GM12878 (cell line): ENCODE results near the gene MSANTD4. TPM values are rescaled to one million over a fixed set of nuclear protein-coding genes. Genes with fewer than 3 reads are reported as not detected.

Experiments
- ATAC-seq: fragments of 200-7000 bp; cut with Tn5 transposase; 3 replicates; pipeline ENCODE4 v1.9.1; 2020; ENCODE audit warnings: mild to moderate bottlenecking, moderate library complexity
- BruUV-seq: library from RNA; stranded (reverse); fragments of 400-500 nt; replicated peaks from 2 replicates; lab custom pipeline; 2021; lab: Mats Ljungman, UMichigan
- CTCF ChIA-PET: fragments of 300-600 bp; sonication (Branson Sonifier 250); formaldehyde crosslinking; extraction: SDS; loops from one replicate; lab custom pipeline; 2021; ENCODE audit warnings: inconsistent platforms; lab: Yijun Ruan, JAX
- POLR2A ChIA-PET: fragments of 350-600 bp; formaldehyde crosslinking; extraction: SDS; loops from one replicate; lab custom pipeline; 2021; ENCODE audit warnings: inconsistent platforms; lab: Charles Lee
- RAD21 ChIA-PET: fragments of 300-600 bp; sonication (Branson Sonifier 250); formaldehyde crosslinking; loops from one replicate; lab custom pipeline; 2023; ENCODE audit warnings: antibody characterized with exemption; ENCODE audit not compliant: unreplicated experiment; lab: Charles Lee
- SMC1A ChIA-PET: fragments of 300-600 bp; sonication (Branson Sonifier 250); formaldehyde crosslinking; loops from one replicate; lab custom pipeline; 2023; ENCODE audit not compliant: unreplicated experiment, uncharacterized antibody; lab: Charles Lee
- DNase-seq: peaks from one replicate; pipeline ENCODE4 v3.0.0-alpha.2; 2011; ENCODE audit warnings: low read depth, low spot score
- FAIRE-seq: peaks from 3 replicates; lab custom pipeline; 2011; peaks lifted over from hg19 to GRCh38; lab: Jason Lieb, UNC
- H2AFZ ChIP-seq: 2 replicates; pipeline ENCODE4 v1.6.0; 2011; ENCODE audit warnings: low read depth, low read length, control low read depth; ENCODE audit not compliant: control insufficient read depth
- H3K27ac ChIP-seq: 2 replicates; pipeline ENCODE4 v1.5.1; 2011; ENCODE audit warnings: control low read depth; ENCODE audit not compliant: control insufficient read depth, insufficient read depth
- H3K27me3 ChIP-seq, 2 experiments: replicated peaks in 1 of 2; 2 replicates each; pipeline versions ENCODE4 v1.6.0 to v1.6.1; 2011; ENCODE audit warnings: low read length in 1 of 2; ENCODE audit not compliant: control insufficient read depth in 2 of 2, insufficient read depth in 2 of 2
- H3K36me3 ChIP-seq, 2 experiments: 2 replicates each; pipeline ENCODE4 v1.5.1; 2011; ENCODE audit warnings: low read length in 1 of 2; ENCODE audit not compliant: control insufficient read depth in 2 of 2, insufficient read depth in 2 of 2
- H3K4me1 ChIP-seq: 2 replicates; pipeline ENCODE4 v1.6.1; 2011; ENCODE audit warnings: mild to moderate bottlenecking, low read length, moderate library complexity, mixed read lengths; ENCODE audit not compliant: control insufficient read depth, insufficient read depth
- H3K4me2 ChIP-seq: 2 replicates; pipeline ENCODE4 v1.6.0; 2011; ENCODE audit warnings: control low read depth; ENCODE audit not compliant: control insufficient read depth, insufficient read depth
- H3K4me3 ChIP-seq: fragments of 200-600 bp; sonication (generic); 2 replicates; pipeline ENCODE4 v1.5.1; 2016
- H3K79me2 ChIP-seq: 2 replicates; pipeline ENCODE4 v1.6.0; 2011; ENCODE audit warnings: low read length; ENCODE audit not compliant: control insufficient read depth, insufficient read depth
- H3K9ac ChIP-seq: 2 replicates; pipeline ENCODE4 v1.8.0; 2011; ENCODE audit warnings: low read length, control low read depth, mixed read lengths; ENCODE audit not compliant: control insufficient read depth, insufficient read depth
- H3K9me3 ChIP-seq: replicated peaks from 3 replicates; pipeline ENCODE4 v1.5.1; 2011; ENCODE audit warnings: mild to moderate bottlenecking, low read length; ENCODE audit not compliant: control insufficient read depth, insufficient read depth
- H4K20me1 ChIP-seq: 2 replicates; pipeline ENCODE4 v1.6.0; 2011; ENCODE audit not compliant: control insufficient read depth, insufficient read depth
- BCL11A ChIP-seq: IDR thresholded peaks from 2 replicates; pipeline ENCODE4 v1.6.1; 2011; ENCODE audit warnings: low read depth, low read length
- BHLHE40 ChIP-seq, 2 experiments: fragments of 450-650 bp in 1 of 2; IDR thresholded peaks; 2 replicates each; pipeline ENCODE4 v1.6.1; 2011 to 2017; ENCODE audit warnings: low read depth in 2 of 2, borderline replicate concordance in 1 of 2, improper control_type of control experiment in 1 of 2, low read length in 1 of 2, mild to moderate bottlenecking in 1 of 2
- BRCA1 ChIP-seq: IDR thresholded peaks from 2 replicates; pipeline ENCODE4 v1.6.1; 2011; ENCODE audit warnings: low read depth, low read length, improper control_type of control experiment
- CREM ChIP-seq: IDR thresholded peaks from 2 replicates; pipeline ENCODE4 v1.6.1; 2014; ENCODE audit warnings: antibody characterized with exemption, low read depth
- EED ChIP-seq: sonication (generic); IDR thresholded peaks from 2 replicates; pipeline ENCODE4 v1.6.1; 2016; ENCODE audit warnings: antibody characterized with exemption, low read depth
- EGR1 ChIP-seq, 2 experiments: IDR thresholded peaks; 1 replicate in 1 of 2; 2 replicates in 1 of 2; pipeline ENCODE4 v1.6.1; 2011 to 2012; ENCODE audit warnings: low read depth in 2 of 2, low read length in 2 of 2, borderline replicate concordance in 1 of 2, mild to moderate bottlenecking in 1 of 2, moderate library complexity in 1 of 2
- GATAD2B ChIP-seq: fragments of 450-650 bp; conservative IDR thresholded peaks from 2 replicates; pipeline ENCODE4 v1.6.1; 2017; ENCODE audit warnings: low read depth, mild to moderate bottlenecking, moderate library complexity
- HDAC6 ChIP-seq: fragments of 200-600 bp; sonication (generic); IDR thresholded peaks from one replicate; pipeline ENCODE4 v1.8.0; 2017; ENCODE audit warnings: antibody characterized with exemption; ENCODE audit not compliant: unreplicated experiment
- HDGF ChIP-seq: fragments of 450-650 bp; IDR thresholded peaks from 2 replicates; pipeline ENCODE4 v1.6.1; 2016; ENCODE audit warnings: antibody characterized with exemption
- SP1 ChIP-seq: IDR thresholded peaks from one replicate; pipeline ENCODE4 v1.6.1; 2011; ENCODE audit warnings: low read depth, low read length
- TBL1XR1 ChIP-seq: IDR thresholded peaks from 2 replicates; pipeline ENCODE4 v1.6.1; 2012; ENCODE audit warnings: low read depth, low read length, improper control_type of control experiment
- ZNF207 ChIP-seq: fragments of 450-650 bp; IDR thresholded peaks from 2 replicates; pipeline ENCODE4 v1.6.1; 2014; ENCODE audit warnings: antibody characterized with exemption, mild to moderate bottlenecking, borderline replicate concordance
- WGBS: methylation state at CpG from one replicate; pipeline ENCODE4 v1.1.6; 2016; ENCODE audit warnings: low lambda C conversion rate; ENCODE audit not compliant: insufficient replicate concordance, insufficient coverage; ENCODE audit errors: missing lambda C conversion rate; 5-methylcytosine and 5-hydroxymethylcytosine counted together
- in situ Hi-C: fragments of 300-500 bp; cut with MboI; formaldehyde crosslinking; loops from 9 replicates; pipeline ENCODE4 v1.14.3; 2018; ENCODE audit warnings: mixed read lengths
- intact Hi-C: fragments of 100-400 bp; cut with micrococcal nuclease; formaldehyde crosslinking; loops from one replicate; pipeline ENCODE4 v1.14.2; 2022; ENCODE audit not compliant: unreplicated experiment
- polyA plus RNA-seq, 11 experiments: library from polyadenylated mRNA; depleted of rRNA in 4 of 11; unstranded in 6 of 11; stranded (reverse) in 5 of 11; fragments of >200 nt; fragmentation: Nextera tagmentation in 4 of 11; fragmentation: Illumina TruSeq in 1 of 11; extraction: Ambion mirVana in 4 of 11; extraction: Trizol in 1 of 11; gene quantifications; 1 replicate in 1 of 11; 2 replicates in 10 of 11; pipeline versions ENCODE4 v1.2.1 to v1.2.3, GENCODE V29; 2011 to 2016; ENCODE audit warnings: inconsistent platforms in 2 of 11, missing spikeins in 2 of 11, low read depth in 1 of 11
- total RNA-seq, 4 experiments: library from RNA; depleted of rRNA in 3 of 4; stranded (reverse); fragments of >200 nt in 3 of 4; fragmentation: Illumina TruSeq in 1 of 4; extraction: Trizol in 1 of 4; gene quantifications; 2 replicates each; pipeline versions ENCODE4 v1.2.1 to v1.2.3, GENCODE V29; 2013 to 2021
- TF ChIP-seq, protein P1 (sequence below): IDR thresholded peaks from 2 replicates; pipeline ENCODE4 v1.6.1; 2012; ENCODE audit warnings: mild to moderate bottlenecking, low read depth, low read length
- TF ChIP-seq, protein P2 (sequence below): IDR thresholded peaks from 2 replicates; pipeline ENCODE4 v1.6.1; 2012; ENCODE audit warnings: low read depth, low read length, improper control_type of control experiment
- TF ChIP-seq, protein P3 (sequence below): IDR thresholded peaks from 2 replicates; pipeline ENCODE4 v1.6.1; 2011; ENCODE audit warnings: borderline replicate concordance, low read depth, mild to moderate bottlenecking, moderate library complexity, mixed read lengths, low read length; ENCODE audit not compliant: insufficient read depth; ENCODE audit errors: extremely low read length
- TF ChIP-seq, protein P4 (sequence below): IDR thresholded peaks from 2 replicates; pipeline ENCODE4 v1.6.1; 2012; ENCODE audit warnings: improper control_type of control experiment, low read depth, low read length; ENCODE audit not compliant: insufficient replicate concordance

The MSANTD4 gene
- total and polyA plus RNA-seq, 10 of the 15 experiments (the other 5 are each of a cell fraction or from before 2014, with no cell fraction given), result 8.7 to 23.9 (median 16.0) TPM

DNA sequence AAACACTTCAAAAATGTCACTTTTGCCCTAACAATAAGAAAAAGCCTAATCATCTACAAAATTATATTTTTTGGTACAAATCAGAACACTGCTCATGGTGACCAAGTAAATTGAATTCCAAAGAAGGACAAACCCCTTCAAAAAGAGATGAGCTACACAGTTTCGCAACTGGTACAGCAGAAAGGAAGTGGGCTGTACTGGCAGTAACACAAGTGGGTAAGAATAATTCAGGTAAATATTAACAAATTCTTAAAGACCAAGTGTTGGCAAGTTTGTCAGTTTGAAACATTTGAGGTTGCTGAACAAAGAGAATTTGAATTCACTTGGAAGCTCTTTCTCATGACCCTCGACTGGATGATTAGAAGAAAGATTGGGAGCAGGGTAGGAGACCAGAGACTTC lies 35.5 kb downstream of the MSANTD4 start:
- Histone ChIP-seq H3K79me2 (no peaks in the 10 kb centered on the region), H3K4me2 (no peak overlapping the region), H3K4me1 (no peaks in the 10 kb centered on the region), H3K9me3 (no peaks in the 10 kb centered on the region), H3K4me3 (no peak overlapping the region), H3K36me3 (no peaks in the 10 kb centered on the region), H2AFZ (no peak overlapping the region), H3K27ac (no peak overlapping the region), H3K27me3 (no peaks in the 10 kb centered on the region), H3K9ac (no peak overlapping the region), H4K20me1 (no peaks in the 10 kb centered on the region)
- CTCF ChIA-PET, result interaction anchor here (0.9 kb wide), 1 partner anchor 9 kb away, joined by 4 read pairs; no protein-coding TSS in a partner anchor
- BruUV-seq, result no TSS peak
- DNase-seq (no peak), ATAC-seq (peak; percentile 33; the same call in 1 of the 3 replicates), FAIRE-seq (no peak)
- RAD21 ChIA-PET, result no interaction called here
- SMC1A ChIA-PET, result no interaction called here
- in situ Hi-C loops (no loop called here), intact Hi-C loops (no loop called here)
- POLR2A ChIA-PET, result no interaction called here
- 50% methylated on average over 2 of the region's 2 CpGs for WGBS
- TF ChIP-seq, protein P1, sequence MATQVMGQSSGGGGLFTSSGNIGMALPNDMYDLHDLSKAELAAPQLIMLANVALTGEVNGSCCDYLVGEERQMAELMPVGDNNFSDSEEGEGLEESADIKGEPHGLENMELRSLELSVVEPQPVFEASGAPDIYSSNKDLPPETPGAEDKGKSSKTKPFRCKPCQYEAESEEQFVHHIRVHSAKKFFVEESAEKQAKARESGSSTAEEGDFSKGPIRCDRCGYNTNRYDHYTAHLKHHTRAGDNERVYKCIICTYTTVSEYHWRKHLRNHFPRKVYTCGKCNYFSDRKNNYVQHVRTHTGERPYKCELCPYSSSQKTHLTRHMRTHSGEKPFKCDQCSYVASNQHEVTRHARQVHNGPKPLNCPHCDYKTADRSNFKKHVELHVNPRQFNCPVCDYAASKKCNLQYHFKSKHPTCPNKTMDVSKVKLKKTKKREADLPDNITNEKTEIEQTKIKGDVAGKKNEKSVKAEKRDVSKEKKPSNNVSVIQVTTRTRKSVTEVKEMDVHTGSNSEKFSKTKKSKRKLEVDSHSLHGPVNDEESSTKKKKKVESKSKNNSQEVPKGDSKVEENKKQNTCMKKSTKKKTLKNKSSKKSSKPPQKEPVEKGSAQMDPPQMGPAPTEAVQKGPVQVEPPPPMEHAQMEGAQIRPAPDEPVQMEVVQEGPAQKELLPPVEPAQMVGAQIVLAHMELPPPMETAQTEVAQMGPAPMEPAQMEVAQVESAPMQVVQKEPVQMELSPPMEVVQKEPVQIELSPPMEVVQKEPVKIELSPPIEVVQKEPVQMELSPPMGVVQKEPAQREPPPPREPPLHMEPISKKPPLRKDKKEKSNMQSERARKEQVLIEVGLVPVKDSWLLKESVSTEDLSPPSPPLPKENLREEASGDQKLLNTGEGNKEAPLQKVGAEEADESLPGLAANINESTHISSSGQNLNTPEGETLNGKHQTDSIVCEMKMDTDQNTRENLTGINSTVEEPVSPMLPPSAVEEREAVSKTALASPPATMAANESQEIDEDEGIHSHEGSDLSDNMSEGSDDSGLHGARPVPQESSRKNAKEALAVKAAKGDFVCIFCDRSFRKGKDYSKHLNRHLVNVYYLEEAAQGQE, result no peak
- TF ChIP-seq GATAD2B, result no peak
- TF ChIP-seq EGR1 (IDR thresholded peaks at IDR 0.05; ENCODE audit: borderline replicate concordance in 1 of 2, low read depth in 2 of 2, low read length in 2 of 2), result no peak
- TF ChIP-seq BCL11A, result no peak
- no peak for TF ChIP-seq TBL1XR1
- TF ChIP-seq HDAC6, result no peak
- no peak for TF ChIP-seq EED
- TF ChIP-seq HDGF, result no peak
- TF ChIP-seq CREM, result no peak
- TF ChIP-seq, protein P2, sequence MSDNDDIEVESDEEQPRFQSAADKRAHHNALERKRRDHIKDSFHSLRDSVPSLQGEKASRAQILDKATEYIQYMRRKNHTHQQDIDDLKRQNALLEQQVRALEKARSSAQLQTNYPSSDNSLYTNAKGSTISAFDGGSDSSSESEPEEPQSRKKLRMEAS, result no peak
- no peak for TF ChIP-seq SP1
- TF ChIP-seq, protein P3, sequence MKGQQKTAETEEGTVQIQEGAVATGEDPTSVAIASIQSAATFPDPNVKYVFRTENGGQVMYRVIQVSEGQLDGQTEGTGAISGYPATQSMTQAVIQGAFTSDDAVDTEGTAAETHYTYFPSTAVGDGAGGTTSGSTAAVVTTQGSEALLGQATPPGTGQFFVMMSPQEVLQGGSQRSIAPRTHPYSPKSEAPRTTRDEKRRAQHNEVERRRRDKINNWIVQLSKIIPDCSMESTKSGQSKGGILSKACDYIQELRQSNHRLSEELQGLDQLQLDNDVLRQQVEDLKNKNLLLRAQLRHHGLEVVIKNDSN, result no peak
- TF ChIP-seq, protein P4, sequence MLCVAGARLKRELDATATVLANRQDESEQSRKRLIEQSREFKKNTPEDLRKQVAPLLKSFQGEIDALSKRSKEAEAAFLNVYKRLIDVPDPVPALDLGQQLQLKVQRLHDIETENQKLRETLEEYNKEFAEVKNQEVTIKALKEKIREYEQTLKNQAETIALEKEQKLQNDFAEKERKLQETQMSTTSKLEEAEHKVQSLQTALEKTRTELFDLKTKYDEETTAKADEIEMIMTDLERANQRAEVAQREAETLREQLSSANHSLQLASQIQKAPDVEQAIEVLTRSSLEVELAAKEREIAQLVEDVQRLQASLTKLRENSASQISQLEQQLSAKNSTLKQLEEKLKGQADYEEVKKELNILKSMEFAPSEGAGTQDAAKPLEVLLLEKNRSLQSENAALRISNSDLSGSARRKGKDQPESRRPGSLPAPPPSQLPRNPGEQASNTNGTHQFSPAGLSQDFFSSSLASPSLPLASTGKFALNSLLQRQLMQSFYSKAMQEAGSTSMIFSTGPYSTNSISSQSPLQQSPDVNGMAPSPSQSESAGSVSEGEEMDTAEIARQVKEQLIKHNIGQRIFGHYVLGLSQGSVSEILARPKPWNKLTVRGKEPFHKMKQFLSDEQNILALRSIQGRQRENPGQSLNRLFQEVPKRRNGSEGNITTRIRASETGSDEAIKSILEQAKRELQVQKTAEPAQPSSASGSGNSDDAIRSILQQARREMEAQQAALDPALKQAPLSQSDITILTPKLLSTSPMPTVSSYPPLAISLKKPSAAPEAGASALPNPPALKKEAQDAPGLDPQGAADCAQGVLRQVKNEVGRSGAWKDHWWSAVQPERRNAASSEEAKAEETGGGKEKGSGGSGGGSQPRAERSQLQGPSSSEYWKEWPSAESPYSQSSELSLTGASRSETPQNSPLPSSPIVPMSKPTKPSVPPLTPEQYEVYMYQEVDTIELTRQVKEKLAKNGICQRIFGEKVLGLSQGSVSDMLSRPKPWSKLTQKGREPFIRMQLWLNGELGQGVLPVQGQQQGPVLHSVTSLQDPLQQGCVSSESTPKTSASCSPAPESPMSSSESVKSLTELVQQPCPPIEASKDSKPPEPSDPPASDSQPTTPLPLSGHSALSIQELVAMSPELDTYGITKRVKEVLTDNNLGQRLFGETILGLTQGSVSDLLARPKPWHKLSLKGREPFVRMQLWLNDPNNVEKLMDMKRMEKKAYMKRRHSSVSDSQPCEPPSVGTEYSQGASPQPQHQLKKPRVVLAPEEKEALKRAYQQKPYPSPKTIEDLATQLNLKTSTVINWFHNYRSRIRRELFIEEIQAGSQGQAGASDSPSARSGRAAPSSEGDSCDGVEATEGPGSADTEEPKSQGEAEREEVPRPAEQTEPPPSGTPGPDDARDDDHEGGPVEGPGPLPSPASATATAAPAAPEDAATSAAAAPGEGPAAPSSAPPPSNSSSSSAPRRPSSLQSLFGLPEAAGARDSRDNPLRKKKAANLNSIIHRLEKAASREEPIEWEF, result no peak
- TF ChIP-seq ZNF207, result no peak
- TF ChIP-seq BHLHE40 (IDR thresholded peaks at IDR 0.05; ENCODE audit: borderline replicate concordance in 1 of 2, low read depth in 2 of 2, low read length in 1 of 2), result no peak
- no peak for TF ChIP-seq BRCA1
